B cell (primary cell): ENCODE data around the gene BCO1. TPM values are rescaled to one million over a fixed set of nuclear protein-coding genes. Genes with fewer than 3 reads are reported as not detected.

Experiments used
- ATAC-seq: fragments of 200-7000 bp; cut with Tn5 transposase; one replicate; pipeline ENCODE4 v1.10.0; 2021; ENCODE audit warnings: low read depth, mild to moderate bottlenecking, moderate number of reproducible peaks, moderate library complexity
- CTCF ChIA-PET: fragments of 350-600 bp; sonication (Branson Sonifier 250); formaldehyde crosslinking; loops from one replicate; lab custom pipeline; 2021; ENCODE audit warnings: antibody characterized with exemption, inconsistent platforms; lab: Charles Lee
- POLR2A ChIA-PET: fragments of 350-600 bp; sonication (Branson Sonifier 250); formaldehyde crosslinking; loops from one replicate; lab custom pipeline; 2021; ENCODE audit warnings: antibody characterized with exemption; lab: Charles Lee
- DNase-seq: peaks from one replicate; pipeline ENCODE4 v3.0.0; 2013
- H2AFZ ChIP-seq: 2 replicates; pipeline ENCODE4 v1.6.1; 2012; ENCODE audit warnings: mild to moderate bottlenecking, low read depth, low read length; ENCODE audit not compliant: insufficient read depth, poor library complexity, severe bottlenecking
- H3K27ac ChIP-seq, 2 donors: 1 replicate in 1 of 2; 2 replicates in 1 of 2; pipeline ENCODE4 v1.5.1; 2012 to 2013; ENCODE audit warnings: low read length in 2 of 2, mild to moderate bottlenecking in 2 of 2, moderate library complexity in 1 of 2
- H3K27me3 ChIP-seq, 4 experiments: fragments of 200-600 bp in 1 of 4; sonication (generic) in 1 of 4; replicated peaks in 1 of 4; 1 replicate in 2 of 4; 2 replicates in 2 of 4; pipeline versions ENCODE4 v1.6.1 to v1.7.0; 2013 to 2016; ENCODE audit warnings: low read length in 3 of 4, mild to moderate bottlenecking in 2 of 4, mixed read lengths in 1 of 4, moderate library complexity in 1 of 4; ENCODE audit not compliant: insufficient read depth in 4 of 4, control insufficient read depth in 3 of 4; ENCODE audit errors: control extremely low read depth in 1 of 4
- H3K36me3 ChIP-seq, 2 experiments: replicated peaks in 1 of 2; 1 replicate in 1 of 2; 2 replicates in 1 of 2; pipeline versions ENCODE4 v1.6.1 to v1.7.1; 2013; ENCODE audit warnings: low read length in 1 of 2; ENCODE audit not compliant: insufficient read depth in 2 of 2, control insufficient read depth in 1 of 2; ENCODE audit errors: control extremely low read depth in 1 of 2, extremely low read depth in 1 of 2
- H3K4me1 ChIP-seq, 2 donors: fragments of 200-600 bp in 1 of 2; sonication (generic) in 1 of 2; 1 replicate in 1 of 2; 2 replicates in 1 of 2; pipeline versions ENCODE4 v1.5.1 to v1.6.1; 2013 to 2017; ENCODE audit warnings: low read length in 2 of 2; ENCODE audit not compliant: control insufficient read depth in 2 of 2, insufficient read depth in 2 of 2
- H3K4me2 ChIP-seq: replicated peaks from 2 replicates; pipeline ENCODE3; 2012; ENCODE audit warnings: mild to moderate bottlenecking, low read depth, low read length; ENCODE audit not compliant: poor library complexity, severe bottlenecking
- H3K4me3 ChIP-seq, 5 experiments: fragments of 200-600 bp in 1 of 5; sonication (generic) in 1 of 5; 1 replicate in 3 of 5; 2 replicates in 2 of 5; pipeline versions ENCODE4 v1.5.1 to v1.7.0; 2011 to 2016; ENCODE audit warnings: low read length in 4 of 5, mild to moderate bottlenecking in 4 of 5, low read depth in 2 of 5, control low read depth in 1 of 5, moderate library complexity in 1 of 5; ENCODE audit not compliant: insufficient read depth in 1 of 5; ENCODE audit errors: control extremely low read depth in 1 of 5, extremely low read depth in 1 of 5
- H3K79me2 ChIP-seq: fragments of 200-600 bp; sonication (generic); one replicate; pipeline ENCODE4 v1.6.0; 2016; ENCODE audit warnings: low read length; ENCODE audit not compliant: control insufficient read depth, insufficient read depth
- H3K9ac ChIP-seq: fragments of 200-600 bp; sonication (generic); 2 replicates; pipeline ENCODE4 v1.6.1; 2017; ENCODE audit warnings: mild to moderate bottlenecking, low read length, moderate library complexity
- H3K9me3 ChIP-seq, 3 donors: one replicate each; pipeline versions ENCODE4 v1.6.1 to v1.7.1; 2013; ENCODE audit warnings: low read length in 2 of 3; ENCODE audit not compliant: control insufficient read depth in 2 of 3, insufficient read depth in 1 of 3; ENCODE audit errors: control extremely low read depth in 1 of 3
- H4K20me1 ChIP-seq: 2 replicates; pipeline ENCODE4 v1.6.0; 2012; ENCODE audit warnings: mild to moderate bottlenecking, low read length; ENCODE audit not compliant: insufficient read depth, control insufficient read depth, poor library complexity, severe bottlenecking
- H3K27ac Mint-ChIP-seq: one replicate; pipeline ENCODE4 v1.8.0; 2021; ENCODE audit warnings: mixed read lengths
- H3K27me3 Mint-ChIP-seq: one replicate; pipeline ENCODE4 v1.8.0; 2021; ENCODE audit warnings: mixed read lengths
- H3K4me1 Mint-ChIP-seq: one replicate; pipeline ENCODE4 v1.8.0; 2021; ENCODE audit warnings: mixed read lengths
- H3K4me3 Mint-ChIP-seq: one replicate; pipeline ENCODE4 v1.8.0; 2021; ENCODE audit warnings: mixed read lengths
- H3K9me3 Mint-ChIP-seq: one replicate; pipeline ENCODE4 v1.8.0; 2022; ENCODE audit warnings: mixed read lengths; ENCODE audit not compliant: insufficient read depth
- EZH2 ChIP-seq: IDR thresholded peaks from 2 replicates; pipeline ENCODE4 v1.6.1; 2012; ENCODE audit warnings: borderline replicate concordance, low read depth, mild to moderate bottlenecking, moderate library complexity, low read length; ENCODE audit not compliant: insufficient read depth, poor library complexity, severe bottlenecking
- WGBS: methylation state at CpG from one replicate; pipeline ENCODE4 v1.1.5; 2013; ENCODE audit warnings: missing lambda C conversion rate; ENCODE audit not compliant: insufficient coverage; 5-methylcytosine and 5-hydroxymethylcytosine counted together
- intact Hi-C: fragments of 100-400 bp; cut with micrococcal nuclease; formaldehyde crosslinking; loops from one replicate; pipeline ENCODE4 v1.10.0; 2022
- polyA plus RNA-seq: library from polyadenylated mRNA; depleted of rRNA; stranded (reverse); fragments of >200 nt; gene quantifications from 2 replicates; pipeline ENCODE4 v1.2.3, GENCODE V29; 2012
- total RNA-seq, 2 donors: library from RNA; stranded (reverse); fragments of 120-200 nt in 1 of 2; gene quantifications; 1 replicate in 1 of 2; 2 replicates in 1 of 2; pipeline versions ENCODE4 v1.2.3 to v1.2.4, GENCODE V29; 2013 to 2022
- TF ChIP-seq, protein P1 (sequence below): fragments of 200-600 bp; IDR thresholded peaks from one replicate; pipeline ENCODE4 v1.8.0; 2022; ENCODE audit warnings: antibody characterized with exemption, mild to moderate bottlenecking

Gene BCO1
- total and polyA plus RNA-seq, 2 donors (not counting 1 experiment from before 2014, with no cell fraction given) = not detected

DNA sequence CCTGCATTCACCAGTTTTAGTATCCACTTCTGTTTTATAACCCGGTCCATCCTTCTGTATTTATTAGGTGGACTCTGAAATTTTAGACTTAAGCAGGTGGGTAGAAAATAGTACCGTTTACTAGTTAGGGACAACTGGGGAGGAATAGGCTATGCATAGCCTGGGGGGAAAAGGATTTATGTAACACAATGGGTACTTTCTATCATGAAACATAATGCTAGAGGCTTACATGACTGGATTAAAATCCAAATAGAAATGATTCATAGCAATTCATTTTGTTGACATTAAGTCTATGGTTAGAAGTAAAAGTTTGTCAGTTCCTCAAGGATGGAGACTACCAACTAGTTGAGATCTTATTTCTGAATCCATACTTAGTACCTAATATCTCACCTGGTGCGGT, 94.9 kb downstream of the BCO1 start:
- Histone ChIP-seq H3K9me3 (no peaks in the 10 kb centered on the region), H3K9ac (no peak overlapping the region), H2AFZ (no peak overlapping the region), H3K79me2 (no peaks in the 10 kb centered on the region), H3K27ac (no peak overlapping the region), H4K20me1 (peaks cover 5% of the 10 kb centered on the region), H3K27me3 (no peaks in the 10 kb centered on the region), H3K4me1 (no peaks in the 10 kb centered on the region), H3K36me3 (no peaks in the 10 kb centered on the region), H3K4me2 (no peak overlapping the region), H3K4me3 (no peak overlapping the region)
- Mint-ChIP-seq H3K9me3 (no peaks in the 10 kb centered on the region), H3K4me1 (no peaks in the 10 kb centered on the region), H3K27me3 (no peaks in the 10 kb centered on the region), H3K27ac (no peak overlapping the region), H3K4me3 (no peak overlapping the region)
- DNase-seq (no peak), ATAC-seq (no peak)
- intact Hi-C loops = no loop called here
- ChIA-PET CTCF (no interaction called here), POLR2A (no interaction called here)
- WGBS = 100% methylated on average over 2 of the region's 3 CpGs
- TF ChIP-seq EZH2 = no peak
- TF ChIP-seq, protein P1, sequence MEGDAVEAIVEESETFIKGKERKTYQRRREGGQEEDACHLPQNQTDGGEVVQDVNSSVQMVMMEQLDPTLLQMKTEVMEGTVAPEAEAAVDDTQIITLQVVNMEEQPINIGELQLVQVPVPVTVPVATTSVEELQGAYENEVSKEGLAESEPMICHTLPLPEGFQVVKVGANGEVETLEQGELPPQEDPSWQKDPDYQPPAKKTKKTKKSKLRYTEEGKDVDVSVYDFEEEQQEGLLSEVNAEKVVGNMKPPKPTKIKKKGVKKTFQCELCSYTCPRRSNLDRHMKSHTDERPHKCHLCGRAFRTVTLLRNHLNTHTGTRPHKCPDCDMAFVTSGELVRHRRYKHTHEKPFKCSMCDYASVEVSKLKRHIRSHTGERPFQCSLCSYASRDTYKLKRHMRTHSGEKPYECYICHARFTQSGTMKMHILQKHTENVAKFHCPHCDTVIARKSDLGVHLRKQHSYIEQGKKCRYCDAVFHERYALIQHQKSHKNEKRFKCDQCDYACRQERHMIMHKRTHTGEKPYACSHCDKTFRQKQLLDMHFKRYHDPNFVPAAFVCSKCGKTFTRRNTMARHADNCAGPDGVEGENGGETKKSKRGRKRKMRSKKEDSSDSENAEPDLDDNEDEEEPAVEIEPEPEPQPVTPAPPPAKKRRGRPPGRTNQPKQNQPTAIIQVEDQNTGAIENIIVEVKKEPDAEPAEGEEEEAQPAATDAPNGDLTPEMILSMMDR = no peak

DNA sequence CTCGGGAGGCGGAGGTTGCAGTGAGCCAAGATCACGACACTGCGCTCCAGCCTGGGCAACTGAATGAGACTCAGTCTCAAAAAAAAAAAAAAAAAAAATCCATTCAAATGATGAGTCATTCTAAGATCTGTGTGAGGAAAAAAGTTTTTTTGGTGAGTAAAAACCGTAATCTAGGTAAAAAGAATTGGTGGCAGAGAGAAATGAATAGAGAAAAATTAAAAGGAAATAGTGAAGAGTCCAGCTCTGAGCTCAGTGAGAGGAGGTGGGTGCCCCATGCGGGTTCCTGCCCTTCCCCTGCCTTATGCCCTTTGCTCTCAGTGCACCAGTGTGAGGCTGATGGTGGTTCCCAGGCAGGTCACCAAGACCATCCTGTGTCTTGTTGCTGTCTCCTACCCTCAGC, 97.2 kb downstream of the BCO1 start:
- no peak overlapping the region for H3K4me3 ChIP-seq
- H3K79me2 ChIP-seq = no peaks in the 10 kb centered on the region
- ChIA-PET POLR2A (no interaction called here), CTCF (no interaction called here)
- TF ChIP-seq EZH2 = no peak
- TF ChIP-seq, protein P1 = no peak
- H2AFZ ChIP-seq = no peak overlapping the region
- no peak overlapping the region for H3K4me3 Mint-ChIP-seq
- no peak overlapping the region for H3K9ac ChIP-seq
- no peak overlapping the region for H3K4me2 ChIP-seq
- H3K27ac Mint-ChIP-seq = no peak overlapping the region
- no peaks in the 10 kb centered on the region for H3K9me3 Mint-ChIP-seq
- 63% methylated on average over 2 of the region's 6 CpGs for WGBS
- H3K4me1 Mint-ChIP-seq = no peaks in the 10 kb centered on the region
- intact Hi-C loops = no loop called here
- no peaks in the 10 kb centered on the region for H3K36me3 ChIP-seq
- peaks cover 5% of the 10 kb centered on the region for H4K20me1 ChIP-seq
- no peak for DNase-seq
- H3K27me3 ChIP-seq = no peaks in the 10 kb centered on the region
- no peak for ATAC-seq
- H3K4me1 ChIP-seq = no peaks in the 10 kb centered on the region
- no peaks in the 10 kb centered on the region for H3K27me3 Mint-ChIP-seq
- H3K27ac ChIP-seq = no peak overlapping the region
- no peaks in the 10 kb centered on the region for H3K9me3 ChIP-seq
